Measurements from ENCODE around the gene IL17B.

The IL17B gene

GRCh38 chr5:149374303-149374702, 4.8 kb downstream of the IL17B start:
- H3K4me1 ChIP-seq (ENCODE audit: control insufficient read depth, insufficient read depth, low read length, poor library complexity, severe bottlenecking), result peaks cover 9% of the 10 kb centered on the region
- H3K27ac ChIP-seq (ENCODE audit: low read depth, low read length, severe bottlenecking), result no peak overlapping the region
- no peak overlapping the region for H3K4me3 ChIP-seq (ENCODE audit: extremely low read depth, insufficient read depth, low read length, poor library complexity, severe bottlenecking)
- WGBS, 2 experiments (ENCODE audit: insufficient coverage in 2 of 2), result 94 to 100% methylated on average over 13 to 16 of the region's 20 CpGs
- H3K36me3 ChIP-seq (ENCODE audit: control insufficient read depth, insufficient read depth, low read length), result no peaks in the 10 kb centered on the region
- no peaks in the 10 kb centered on the region for H3K9me3 ChIP-seq (ENCODE audit: control insufficient read depth, low read length)

GRCh38 chr5:149372932-149373331, 6.2 kb downstream of the IL17B start:
- H3K9me3 ChIP-seq (ENCODE audit: control insufficient read depth, low read length), result no peaks in the 10 kb centered on the region
- 100% methylated on average over 1 to 2 of the region's 3 CpGs for WGBS, 2 experiments (ENCODE audit: insufficient coverage in 2 of 2)
- no peak overlapping the region for H3K4me3 ChIP-seq (ENCODE audit: extremely low read depth, insufficient read depth, low read length, poor library complexity, severe bottlenecking)
- no peaks in the 10 kb centered on the region for H3K36me3 ChIP-seq (ENCODE audit: control insufficient read depth, insufficient read depth, low read length)
- peaks cover 4% of the 10 kb centered on the region for H3K4me1 ChIP-seq (ENCODE audit: control insufficient read depth, insufficient read depth, low read length, poor library complexity, severe bottlenecking)
- no peak overlapping the region for H3K27ac ChIP-seq (ENCODE audit: low read depth, low read length, severe bottlenecking)

GRCh38 chr5:149372076-149372795, 6.9 kb downstream of the IL17B start:
- Histone ChIP-seq H3K9me3 (ENCODE audit: control insufficient read depth, low read length) (no peaks in the 10 kb centered on the region), H3K4me1 (ENCODE audit: control insufficient read depth, insufficient read depth, low read length, poor library complexity, severe bottlenecking) (peaks cover 4% of the 10 kb centered on the region), H3K36me3 (ENCODE audit: control insufficient read depth, insufficient read depth, low read length) (no peaks in the 10 kb centered on the region), H3K27ac (ENCODE audit: low read depth, low read length, severe bottlenecking) (no peak overlapping the region), H3K4me3 (ENCODE audit: extremely low read depth, insufficient read depth, low read length, poor library complexity, severe bottlenecking) (no peak overlapping the region)
- 90 to 93% methylated on average over 3 to 4 of the region's 4 CpGs for WGBS, 2 experiments (ENCODE audit: insufficient coverage in 2 of 2)

- H3K27ac ChIP-seq (ENCODE audit: low read depth, low read length, severe bottlenecking), result no peak overlapping the region
- H3K36me3 ChIP-seq (ENCODE audit: control insufficient read depth, insufficient read depth, low read length), result no peaks in the 10 kb centered on the region
- no peaks in the 10 kb centered on the region for H3K9me3 ChIP-seq (ENCODE audit: control insufficient read depth, low read length)
- WGBS, 2 experiments (ENCODE audit: insufficient coverage in 2 of 2), result 53 to 60% methylated on average over 10 to 12 of the region's 12 CpGs
- no peak overlapping the region for H3K4me3 ChIP-seq (ENCODE audit: extremely low read depth, insufficient read depth, low read length, poor library complexity, severe bottlenecking)
- H3K4me1 ChIP-seq (ENCODE audit: control insufficient read depth, insufficient read depth, low read length, poor library complexity, severe bottlenecking), result peaks cover 4% of the 10 kb centered on the region
Observed at GRCh38 chr5:149371296-149371962, 7.7 kb downstream of the IL17B start.

- H3K4me1 ChIP-seq (ENCODE audit: control insufficient read depth, insufficient read depth, low read length, poor library complexity, severe bottlenecking), result peaks cover 4% of the 10 kb centered on the region
- H3K27ac ChIP-seq (ENCODE audit: low read depth, low read length, severe bottlenecking), result no peak overlapping the region
- H3K36me3 ChIP-seq (ENCODE audit: control insufficient read depth, insufficient read depth, low read length), result no peaks in the 10 kb centered on the region
- 60 to 86% methylated on average over 1 to 2 of the region's 2 CpGs for WGBS, 2 experiments (ENCODE audit: insufficient coverage in 2 of 2)
- H3K9me3 ChIP-seq (ENCODE audit: control insufficient read depth, low read length), result no peaks in the 10 kb centered on the region
- no peak overlapping the region for H3K4me3 ChIP-seq (ENCODE audit: extremely low read depth, insufficient read depth, low read length, poor library complexity, severe bottlenecking)
Observed at GRCh38 chr5:149370878-149371277, 8.2 kb downstream of the IL17B start.

- no peaks in the 10 kb centered on the region for H3K36me3 ChIP-seq (ENCODE audit: control insufficient read depth, insufficient read depth, low read length)
- no peak overlapping the region for H3K4me3 ChIP-seq (ENCODE audit: extremely low read depth, insufficient read depth, low read length, poor library complexity, severe bottlenecking)
- peaks cover 4% of the 10 kb centered on the region for H3K4me1 ChIP-seq (ENCODE audit: control insufficient read depth, insufficient read depth, low read length, poor library complexity, severe bottlenecking)
- H3K9me3 ChIP-seq (ENCODE audit: control insufficient read depth, low read length), result no peaks in the 10 kb centered on the region
- WGBS, 2 experiments (ENCODE audit: insufficient coverage in 2 of 2), result 91 to 97% methylated on average over 19 of the region's 22 CpGs
- H3K27ac ChIP-seq (ENCODE audit: low read depth, low read length, severe bottlenecking), result no peak overlapping the region
Observed at GRCh38 chr5:149367972-149368645, 11.0 kb downstream of the IL17B start.

GRCh38 chr5:149367249-149367971, 11.7 kb downstream of the IL17B start:
- Histone ChIP-seq H3K36me3 (ENCODE audit: control insufficient read depth, insufficient read depth, low read length) (no peaks in the 10 kb centered on the region), H3K4me1 (ENCODE audit: control insufficient read depth, insufficient read depth, low read length, poor library complexity, severe bottlenecking) (peaks cover 3% of the 10 kb centered on the region), H3K9me3 (ENCODE audit: control insufficient read depth, low read length) (no peaks in the 10 kb centered on the region), H3K4me3 (ENCODE audit: extremely low read depth, insufficient read depth, low read length, poor library complexity, severe bottlenecking) (no peak overlapping the region), H3K27ac (ENCODE audit: low read depth, low read length, severe bottlenecking) (no peak overlapping the region)
- 29 to 33% methylated on average over 10 to 12 of the region's 14 CpGs for WGBS, 2 experiments (ENCODE audit: insufficient coverage in 2 of 2)

- H3K4me1 ChIP-seq (ENCODE audit: control insufficient read depth, insufficient read depth, low read length, poor library complexity, severe bottlenecking), result no peaks in the 10 kb centered on the region
- H3K36me3 ChIP-seq (ENCODE audit: control insufficient read depth, insufficient read depth, low read length), result no peaks in the 10 kb centered on the region
- no peak overlapping the region for H3K4me3 ChIP-seq (ENCODE audit: extremely low read depth, insufficient read depth, low read length, poor library complexity, severe bottlenecking)
- no peak overlapping the region for H3K27ac ChIP-seq (ENCODE audit: low read depth, low read length, severe bottlenecking)
- WGBS, 2 experiments (ENCODE audit: insufficient coverage in 2 of 2), result 100% methylated on average over 1 of the region's 1 CpG; no CpG with 5 or more reads in 1 of the 2 experiments
- no peaks in the 10 kb centered on the region for H3K9me3 ChIP-seq (ENCODE audit: control insufficient read depth, low read length)
Observed at GRCh38 chr5:149366169-149366729, 12.8 kb downstream of the IL17B start.

GRCh38 chr5:149365418-149365817, 13.7 kb downstream of the IL17B start:
- Histone ChIP-seq H3K4me3 (ENCODE audit: extremely low read depth, insufficient read depth, low read length, poor library complexity, severe bottlenecking) (no peak overlapping the region), H3K9me3 (ENCODE audit: control insufficient read depth, low read length) (no peaks in the 10 kb centered on the region), H3K36me3 (ENCODE audit: control insufficient read depth, insufficient read depth, low read length) (no peaks in the 10 kb centered on the region), H3K4me1 (ENCODE audit: control insufficient read depth, insufficient read depth, low read length, poor library complexity, severe bottlenecking) (no peaks in the 10 kb centered on the region), H3K27ac (ENCODE audit: low read depth, low read length, severe bottlenecking) (no peak overlapping the region)
- 96 to 98% methylated on average over 4 to 5 of the region's 6 CpGs for WGBS, 2 experiments (ENCODE audit: insufficient coverage in 2 of 2)

GRCh38 chr5:149364719-149365118, 14.4 kb downstream of the IL17B start:
- WGBS, 2 experiments (ENCODE audit: insufficient coverage in 2 of 2), result 92 to 97% methylated on average over 2 of the region's 2 CpGs
- H3K4me3 ChIP-seq (ENCODE audit: extremely low read depth, insufficient read depth, low read length, poor library complexity, severe bottlenecking), result no peak overlapping the region
- no peaks in the 10 kb centered on the region for H3K36me3 ChIP-seq (ENCODE audit: control insufficient read depth, insufficient read depth, low read length)
- H3K4me1 ChIP-seq (ENCODE audit: control insufficient read depth, insufficient read depth, low read length, poor library complexity, severe bottlenecking), result no peaks in the 10 kb centered on the region
- no peak overlapping the region for H3K27ac ChIP-seq (ENCODE audit: low read depth, low read length, severe bottlenecking)
- H3K9me3 ChIP-seq (ENCODE audit: control insufficient read depth, low read length), result no peaks in the 10 kb centered on the region

Data from mesodermal cell (in vitro differentiated cells).